Upper lobe of left lung (tissue), 4 donors: ENCODE measurements around the gene DDX1.

Source experiments
- CTCF ChIP-seq, 6 experiments: fragments of 450-650 bp in 4 of 6; fragments of 200-600 bp in 2 of 6; sonication (generic) in 2 of 6; IDR thresholded peaks; one replicate each; pipeline ENCODE4 v1.5.1; 2016 to 2019; ENCODE audit warnings: antibody characterized with exemption in 6 of 6
- EP300 ChIP-seq, 4 donors: sonication (generic); formaldehyde crosslinking; IDR thresholded peaks; one replicate each; pipeline ENCODE4 v1.5.1; 2017; ENCODE audit warnings: antibody characterized with exemption in 4 of 4, control low read depth in 2 of 4
- POLR2A ChIP-seq, 4 donors: fragments of 450-650 bp; IDR thresholded peaks; one replicate each; pipeline ENCODE4 v1.5.1; 2016 to 2017; ENCODE audit warnings: antibody characterized with exemption in 4 of 4, mild to moderate bottlenecking in 2 of 4
- POLR2AphosphoS5 ChIP-seq, 2 donors: sonication (generic); formaldehyde crosslinking; IDR thresholded peaks; one replicate each; pipeline ENCODE4 v1.5.1; 2017; ENCODE audit warnings: antibody characterized with exemption in 2 of 2

GRCh38 chr2:15601681-15602080, 10.0 kb downstream of the DDX1 start:
- no peak for TF ChIP-seq EP300 (IDR thresholded peaks at IDR 0.05)
- TF ChIP-seq CTCF (IDR thresholded peaks at IDR 0.05): no peak
- no peak for TF ChIP-seq POLR2A (IDR thresholded peaks at IDR 0.05)
- TF ChIP-seq POLR2AphosphoS5 (IDR thresholded peaks at IDR 0.05): no peak
